Activated T-cell treated with anti-CD3 and anti-CD28 coated beads for 48 hours (primary cell): ENCODE measurements around the gene SEMA3B.
A peak's percentile ranks its signal among the peaks of the same experiment; 100 is the strongest.

Source experiments
- DNase-seq: peaks from one replicate; pipeline ENCODE4 v3.0.0-alpha.2; 2020; ENCODE audit warnings: low read depth

SEMA3B gene

GRCh38 chr3:50317300-50317699 is 48.4 kb downstream of the SEMA3B start:
- DNase-seq: no peak

- no peak for DNase-seq
Observed at GRCh38 chr3:50318163-50318562, 49.2 kb downstream of the SEMA3B start.

- DNase-seq: no peak
Observed at GRCh38 chr3:50318615-50319014, 49.7 kb downstream of the SEMA3B start.

GRCh38 chr3:50319181-50319893 is 50.4 kb downstream of the SEMA3B start:
- no peak for DNase-seq

- no peak for DNase-seq
Observed at GRCh38 chr3:50319894-50320625, 51.1 kb downstream of the SEMA3B start.

- DNase-seq: peak; percentile 68
Observed at GRCh38 chr3:50320853-50321335, 51.9 kb downstream of the SEMA3B start.

- DNase-seq: peak; percentile 77
Observed at GRCh38 chr3:50321336-50322114, 52.6 kb downstream of the SEMA3B start.

- no peak for DNase-seq
Observed at GRCh38 chr3:50322115-50322385, 53.1 kb downstream of the SEMA3B start.

- no peak for DNase-seq
Observed at GRCh38 chr3:50322386-50323091, 53.6 kb downstream of the SEMA3B start, which contains the start of gene HYAL2. Gene HYAL2 (minus strand): TSS chr3:50322745. CDS start chr3:50320489, 2,256 bp downstream.

- DNase-seq: no peak
Observed at GRCh38 chr3:50323092-50323600, 54.2 kb downstream of the SEMA3B start.

GRCh38 chr3:50323614-50324199 is 54.8 kb downstream of the SEMA3B start:
- DNase-seq: no peak

GRCh38 chr3:50324351-50325112 is 55.6 kb downstream of the SEMA3B start:
- DNase-seq: peak; percentile 64

GRCh38 chr3:50325113-50325480 is 56.1 kb downstream of the SEMA3B start:
- DNase-seq: no peak

- no peak for DNase-seq
Observed at GRCh38 chr3:50325497-50326181, 56.7 kb downstream of the SEMA3B start.

- DNase-seq: no peak
Observed at GRCh38 chr3:50326182-50326541, 57.2 kb downstream of the SEMA3B start.

- no peak for DNase-seq
Observed at GRCh38 chr3:50327129-50327528, 58.2 kb downstream of the SEMA3B start.
